ENCODE measurements around the gene KLF12.

The KLF12 gene

GRCh38 chr13:74132776-74133656, 1.2 kb downstream of the KLF12 start:
- Histone ChIP-seq H3K4me3 (ENCODE audit: low read depth, low read length, poor library complexity, severe bottlenecking) (peak overlapping the region; percentile 75), H3F3A (ENCODE audit: insufficient read depth, low read length) (0 out of 2 replicates have a peak, but pooled peaks cover 3% of the 10 kb centered on the region), H3K4me2 (ENCODE audit: low read length) (peak overlapping the region; percentile 82), H3K9me3 (ENCODE audit: low read length) (no peaks in the 10 kb centered on the region), H2AFZ (ENCODE audit: low read length) (no peak overlapping the region), H3K27me3 (ENCODE audit: insufficient read depth, low read length) (no peaks in the 10 kb centered on the region), H3K27ac (ENCODE audit: low read depth, low read length, poor library complexity, severe bottlenecking) (peak overlapping the region; percentile 87), H3K79me2 (ENCODE audit: insufficient read depth, low read length) (peaks cover 39% of the 10 kb centered on the region), H4K20me1 (ENCODE audit: insufficient read depth, low read length) (no peaks in the 10 kb centered on the region), H3K9ac (ENCODE audit: low read length) (peak overlapping the region; percentile 80), H3K9me2 (ENCODE audit: low read depth, low read length) (no peaks in the 10 kb centered on the region), H3K36me3 (ENCODE audit: insufficient read depth, low read length) (no peaks in the 10 kb centered on the region), H3K4me1 (ENCODE audit: insufficient read depth, low read length, severe bottlenecking) (peaks cover 52% of the 10 kb centered on the region)
- TF ChIP-seq, protein P1, sequence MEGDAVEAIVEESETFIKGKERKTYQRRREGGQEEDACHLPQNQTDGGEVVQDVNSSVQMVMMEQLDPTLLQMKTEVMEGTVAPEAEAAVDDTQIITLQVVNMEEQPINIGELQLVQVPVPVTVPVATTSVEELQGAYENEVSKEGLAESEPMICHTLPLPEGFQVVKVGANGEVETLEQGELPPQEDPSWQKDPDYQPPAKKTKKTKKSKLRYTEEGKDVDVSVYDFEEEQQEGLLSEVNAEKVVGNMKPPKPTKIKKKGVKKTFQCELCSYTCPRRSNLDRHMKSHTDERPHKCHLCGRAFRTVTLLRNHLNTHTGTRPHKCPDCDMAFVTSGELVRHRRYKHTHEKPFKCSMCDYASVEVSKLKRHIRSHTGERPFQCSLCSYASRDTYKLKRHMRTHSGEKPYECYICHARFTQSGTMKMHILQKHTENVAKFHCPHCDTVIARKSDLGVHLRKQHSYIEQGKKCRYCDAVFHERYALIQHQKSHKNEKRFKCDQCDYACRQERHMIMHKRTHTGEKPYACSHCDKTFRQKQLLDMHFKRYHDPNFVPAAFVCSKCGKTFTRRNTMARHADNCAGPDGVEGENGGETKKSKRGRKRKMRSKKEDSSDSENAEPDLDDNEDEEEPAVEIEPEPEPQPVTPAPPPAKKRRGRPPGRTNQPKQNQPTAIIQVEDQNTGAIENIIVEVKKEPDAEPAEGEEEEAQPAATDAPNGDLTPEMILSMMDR (IDR thresholded peaks at IDR 0.05; ENCODE audit: low read length), result no peak
- no peak for TF ChIP-seq EZH2 (IDR thresholded peaks at IDR 0.05; ENCODE audit: borderline replicate concordance, low read length)

- peak overlapping the region; percentile 80 for H3K9ac ChIP-seq (ENCODE audit: low read length)
These were observed 1.9 kb downstream of the KLF12 start for GRCh38 chr13:74132152-74132775.

DNA sequence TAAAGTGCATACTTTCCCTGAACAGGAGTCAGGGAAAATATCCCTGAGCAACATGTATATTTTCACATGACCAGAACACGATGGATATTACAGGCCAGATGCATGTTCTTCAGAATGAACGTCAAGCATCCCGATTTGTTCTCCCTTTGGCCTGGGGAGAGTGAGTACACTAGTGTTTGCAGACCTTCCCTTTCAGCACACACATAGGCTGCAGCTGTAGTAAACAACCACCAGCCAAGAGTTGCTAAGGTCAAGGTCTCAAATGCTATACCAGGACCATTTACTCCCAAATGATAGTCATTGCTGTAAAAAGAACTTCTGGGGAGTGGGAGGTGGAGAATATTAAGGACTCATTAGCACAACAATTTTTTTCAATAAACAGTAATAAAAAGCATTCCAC, 3.0 kb downstream of the KLF12 start:
- Histone ChIP-seq H3K9me2 (ENCODE audit: low read depth, low read length) (no peaks in the 10 kb centered on the region), H3K4me2 (ENCODE audit: low read length) (peak overlapping the region; percentile 82), H4K20me1 (ENCODE audit: insufficient read depth, low read length) (no peaks in the 10 kb centered on the region), H3K27ac (ENCODE audit: low read depth, low read length, poor library complexity, severe bottlenecking) (peak overlapping the region; percentile 87), H2AFZ (ENCODE audit: low read length) (no peak overlapping the region), H3F3A (ENCODE audit: insufficient read depth, low read length) (0 out of 2 replicates have a peak, but pooled peaks cover 3% of the 10 kb centered on the region), H3K4me1 (ENCODE audit: insufficient read depth, low read length, severe bottlenecking) (peaks cover 64% of the 10 kb centered on the region), H3K9ac (ENCODE audit: low read length) (peak overlapping the region; percentile 80), H3K9me3 (ENCODE audit: low read length) (no peaks in the 10 kb centered on the region), H3K36me3 (ENCODE audit: insufficient read depth, low read length) (no peaks in the 10 kb centered on the region), H3K4me3 (ENCODE audit: low read depth, low read length, poor library complexity, severe bottlenecking) (peak overlapping the region; percentile 75), H3K27me3 (ENCODE audit: insufficient read depth, low read length) (no peaks in the 10 kb centered on the region), H3K79me2 (ENCODE audit: insufficient read depth, low read length) (peaks cover 57% of the 10 kb centered on the region)
- TF ChIP-seq EZH2 (IDR thresholded peaks at IDR 0.05; ENCODE audit: borderline replicate concordance, low read length), result no peak
- TF ChIP-seq, protein P1 (IDR thresholded peaks at IDR 0.05; ENCODE audit: low read length), result no peak

More at GRCh38 chr13:74132152-74132775, 1.9 kb downstream of the KLF12 start:
- H3K4me3 ChIP-seq (ENCODE audit: low read depth, low read length, poor library complexity, severe bottlenecking), result peak overlapping the region; percentile 75
- H3K9me3 ChIP-seq (ENCODE audit: low read length), result no peaks in the 10 kb centered on the region
- H3K4me1 ChIP-seq (ENCODE audit: insufficient read depth, low read length, severe bottlenecking), result peaks cover 60% of the 10 kb centered on the region
- no peaks in the 10 kb centered on the region for H3K9me2 ChIP-seq (ENCODE audit: low read depth, low read length)
- 0 out of 2 replicates have a peak, but pooled peaks cover 3% of the 10 kb centered on the region for H3F3A ChIP-seq (ENCODE audit: insufficient read depth, low read length)
- H3K27me3 ChIP-seq (ENCODE audit: insufficient read depth, low read length), result no peaks in the 10 kb centered on the region
- H4K20me1 ChIP-seq (ENCODE audit: insufficient read depth, low read length), result no peaks in the 10 kb centered on the region
- H3K36me3 ChIP-seq (ENCODE audit: insufficient read depth, low read length), result no peaks in the 10 kb centered on the region
- peak overlapping the region; percentile 87 for H3K27ac ChIP-seq (ENCODE audit: low read depth, low read length, poor library complexity, severe bottlenecking)
- TF ChIP-seq EZH2 (IDR thresholded peaks at IDR 0.05; ENCODE audit: borderline replicate concordance, low read length), result no peak
- TF ChIP-seq, protein P1 (IDR thresholded peaks at IDR 0.05; ENCODE audit: low read length), result no peak
- H3K4me2 ChIP-seq (ENCODE audit: low read length), result peak overlapping the region; percentile 82
- no peak overlapping the region for H2AFZ ChIP-seq (ENCODE audit: low read length)
- H3K79me2 ChIP-seq (ENCODE audit: insufficient read depth, low read length), result peaks cover 47% of the 10 kb centered on the region
